ENCODE data around the gene WIPI1. TPM values are rescaled to one million over a fixed set of nuclear protein-coding genes. Genes with fewer than 3 reads are reported as not detected.

WIPI1 gene
- total RNA-seq, 1 donor from 2014 or later, result 29.5 TPM

DNA sequence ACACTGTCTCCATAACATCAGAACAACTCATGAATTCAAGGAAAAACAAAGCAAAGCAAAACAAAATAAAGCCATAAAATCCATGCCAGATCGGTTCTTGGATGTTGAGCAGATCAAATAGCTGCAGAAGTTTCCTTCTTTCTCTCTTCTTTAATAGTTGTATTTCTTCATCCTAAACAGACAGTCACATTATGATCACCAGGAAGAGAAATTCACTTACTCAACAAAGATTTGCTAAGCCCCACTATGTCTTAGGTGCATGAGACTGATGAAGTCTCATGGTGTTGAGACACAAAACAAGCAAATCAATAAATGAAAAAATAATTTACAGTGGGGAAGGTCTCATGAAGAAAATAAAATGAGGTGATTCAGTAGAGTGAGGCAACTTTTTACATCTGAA lies 72.8 kb downstream of the WIPI1 start:
- H3K27ac ChIP-seq, result no peak overlapping the region
- TF ChIP-seq, protein P1, sequence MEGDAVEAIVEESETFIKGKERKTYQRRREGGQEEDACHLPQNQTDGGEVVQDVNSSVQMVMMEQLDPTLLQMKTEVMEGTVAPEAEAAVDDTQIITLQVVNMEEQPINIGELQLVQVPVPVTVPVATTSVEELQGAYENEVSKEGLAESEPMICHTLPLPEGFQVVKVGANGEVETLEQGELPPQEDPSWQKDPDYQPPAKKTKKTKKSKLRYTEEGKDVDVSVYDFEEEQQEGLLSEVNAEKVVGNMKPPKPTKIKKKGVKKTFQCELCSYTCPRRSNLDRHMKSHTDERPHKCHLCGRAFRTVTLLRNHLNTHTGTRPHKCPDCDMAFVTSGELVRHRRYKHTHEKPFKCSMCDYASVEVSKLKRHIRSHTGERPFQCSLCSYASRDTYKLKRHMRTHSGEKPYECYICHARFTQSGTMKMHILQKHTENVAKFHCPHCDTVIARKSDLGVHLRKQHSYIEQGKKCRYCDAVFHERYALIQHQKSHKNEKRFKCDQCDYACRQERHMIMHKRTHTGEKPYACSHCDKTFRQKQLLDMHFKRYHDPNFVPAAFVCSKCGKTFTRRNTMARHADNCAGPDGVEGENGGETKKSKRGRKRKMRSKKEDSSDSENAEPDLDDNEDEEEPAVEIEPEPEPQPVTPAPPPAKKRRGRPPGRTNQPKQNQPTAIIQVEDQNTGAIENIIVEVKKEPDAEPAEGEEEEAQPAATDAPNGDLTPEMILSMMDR (IDR thresholded peaks at IDR 0.05), result no peak
- TF ChIP-seq EZH2 (IDR thresholded peaks at IDR 0.05) (no peak), EZH2phosphoT487 (IDR thresholded peaks at IDR 0.05) (no peak)

DNA sequence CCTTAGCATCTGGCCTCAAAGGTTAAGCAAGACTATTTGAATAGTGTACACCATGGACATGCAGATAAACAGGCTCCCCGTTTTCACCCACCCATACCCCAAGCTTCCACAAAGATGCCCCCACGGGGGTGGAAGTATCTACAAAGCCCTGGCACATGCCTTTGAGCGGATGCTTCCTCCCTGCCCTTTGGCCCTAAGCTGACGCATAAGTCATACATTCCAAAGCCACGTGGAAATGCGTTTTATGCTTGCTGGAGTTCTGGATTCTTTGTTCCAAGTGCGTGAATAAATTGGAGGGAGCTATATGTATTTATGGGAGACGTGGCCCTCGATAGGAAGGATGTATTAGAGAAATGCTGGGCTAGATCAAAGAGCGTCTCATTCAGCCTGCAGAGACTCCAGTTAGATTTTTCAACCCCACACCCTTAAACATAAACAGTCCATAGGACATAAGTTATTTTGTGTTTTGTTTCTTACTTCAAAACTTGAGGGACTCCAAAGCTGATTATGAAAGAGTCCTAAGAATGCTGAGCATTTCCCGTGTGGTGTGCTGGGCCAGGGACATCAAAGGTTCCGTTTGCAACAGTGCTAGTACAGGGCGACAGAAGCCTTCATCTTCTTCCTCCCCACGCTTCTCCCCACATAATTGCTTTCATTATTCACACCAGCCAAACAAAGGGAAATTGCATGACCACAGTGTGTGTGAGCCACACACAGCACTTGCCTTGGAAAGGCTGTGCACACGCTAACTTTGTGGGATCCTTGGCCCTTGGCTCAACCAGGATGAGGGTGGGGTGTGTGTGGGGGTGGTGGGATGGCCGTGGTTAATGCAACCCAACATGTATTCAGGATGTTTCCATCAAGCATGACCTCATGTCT lies 73.6 kb downstream of the WIPI1 start:
- H3K4me1 ChIP-seq, result peaks cover 10% of the 10 kb centered on the region
- no peaks in the 10 kb centered on the region for H3K36me3 ChIP-seq
- H3K27me3 Mint-ChIP-seq (ENCODE audit: insufficient read depth, low read depth), result peaks cover 3% of the 10 kb centered on the region
- H3K4me2 ChIP-seq, result no peak overlapping the region
- H4K20me1 ChIP-seq (ENCODE audit: low read depth), result no peaks in the 10 kb centered on the region
- no peak overlapping the region for H2AFZ ChIP-seq (replicated peaks)
- peaks cover 4% of the 10 kb centered on the region for H3F3A ChIP-seq (ENCODE audit: low read depth)
- no peak overlapping the region for H3K27ac ChIP-seq
- no peaks in the 10 kb centered on the region for H3K79me2 ChIP-seq (ENCODE audit: low read depth)
- no peaks in the 10 kb centered on the region for H3K27me3 ChIP-seq
- no peak for DNase-seq (ENCODE audit: low spot score)
- H3K9me3 ChIP-seq (ENCODE audit: low read depth), result no peaks in the 10 kb centered on the region
- no peaks in the 10 kb centered on the region for H3K9me3 Mint-ChIP-seq
- no peak overlapping the region for H3K4me3 ChIP-seq
- H3K4me3 Mint-ChIP-seq, result no peak overlapping the region
- H3K4me1 Mint-ChIP-seq, result peaks cover 30% of the 10 kb centered on the region
- TF ChIP-seq EZH2 (IDR thresholded peaks at IDR 0.05), result no peak
- TF ChIP-seq, protein P1 (IDR thresholded peaks at IDR 0.05), result no peak
- TF ChIP-seq EZH2phosphoT487 (IDR thresholded peaks at IDR 0.05), result no peak
- H3K27ac Mint-ChIP-seq, result peak overlapping the region; percentile 62
- H3K36me3 Mint-ChIP-seq, result no peaks in the 10 kb centered on the region
- no peak overlapping the region for H3K9ac ChIP-seq

More for the DNA sequence above, 72.8 kb downstream of the WIPI1 start:
- Mint-ChIP-seq H3K9me3 (no peaks in the 10 kb centered on the region), H3K27me3 (ENCODE audit: insufficient read depth, low read depth) (peaks cover 5% of the 10 kb centered on the region), H3K27ac (no peak overlapping the region), H3K4me1 (peaks cover 24% of the 10 kb centered on the region), H3K36me3 (no peaks in the 10 kb centered on the region), H3K4me3 (no peak overlapping the region)
- Histone ChIP-seq H3K36me3 (no peaks in the 10 kb centered on the region), H4K20me1 (ENCODE audit: low read depth) (no peaks in the 10 kb centered on the region), H3F3A (ENCODE audit: low read depth) (no peaks in the 10 kb centered on the region), H3K4me3 (no peak overlapping the region), H3K4me2 (no peak overlapping the region), H3K4me1 (peaks cover 7% of the 10 kb centered on the region), H3K79me2 (ENCODE audit: low read depth) (no peaks in the 10 kb centered on the region), H3K9me3 (ENCODE audit: low read depth) (no peaks in the 10 kb centered on the region), H3K27me3 (no peaks in the 10 kb centered on the region), H3K9ac (no peak overlapping the region), H2AFZ (replicated peaks) (no peak overlapping the region)
- no peak for DNase-seq (ENCODE audit: low spot score)

DNA sequence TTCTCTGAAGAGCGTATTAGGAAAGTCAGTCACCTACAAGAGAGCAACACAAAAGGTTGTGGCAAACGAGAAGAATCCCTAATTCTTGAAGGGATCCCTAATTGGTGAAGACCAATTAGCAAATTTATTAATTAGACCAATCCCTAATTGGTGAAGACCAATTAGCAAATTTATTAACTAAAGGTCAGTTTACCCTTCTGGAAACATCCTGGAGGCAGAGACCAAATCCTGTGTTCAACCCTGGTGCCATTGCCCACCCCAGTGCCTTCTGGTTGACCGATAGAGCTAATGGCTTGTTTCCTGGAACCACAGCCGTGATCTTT lies 74.2 kb downstream of the WIPI1 start:
- Histone ChIP-seq H4K20me1 (ENCODE audit: low read depth) (no peaks in the 10 kb centered on the region), H3K9me3 (ENCODE audit: low read depth) (no peaks in the 10 kb centered on the region), H3K9ac (no peak overlapping the region), H3K4me3 (no peak overlapping the region), H3K27ac (no peak overlapping the region), H3K79me2 (ENCODE audit: low read depth) (no peaks in the 10 kb centered on the region), H3K27me3 (no peaks in the 10 kb centered on the region), H2AFZ (replicated peaks) (no peak overlapping the region), H3K4me1 (peaks cover 15% of the 10 kb centered on the region), H3K36me3 (no peaks in the 10 kb centered on the region), H3K4me2 (no peak overlapping the region), H3F3A (ENCODE audit: low read depth) (peaks cover 9% of the 10 kb centered on the region)
- Mint-ChIP-seq H3K4me1 (peaks cover 36% of the 10 kb centered on the region), H3K27me3 (ENCODE audit: insufficient read depth, low read depth) (no peaks in the 10 kb centered on the region), H3K27ac (no peak overlapping the region), H3K4me3 (no peak overlapping the region), H3K9me3 (no peaks in the 10 kb centered on the region), H3K36me3 (no peaks in the 10 kb centered on the region)
- DNase-seq (ENCODE audit: low spot score), result no peak
- TF ChIP-seq EZH2phosphoT487 (IDR thresholded peaks at IDR 0.05) (no peak), EZH2 (IDR thresholded peaks at IDR 0.05) (no peak)
- TF ChIP-seq, protein P1 (IDR thresholded peaks at IDR 0.05), result no peak
